Measurements from ENCODE around the gene PCDH9.

The PCDH9 gene

GRCh38 chr13:66578305-66578704 is 651.8 kb downstream of the PCDH9 start:
- no peak for DNase-seq (ENCODE audit: low spot score)

- DNase-seq (ENCODE audit: low spot score) = no peak
These were observed 652.8 kb downstream of the PCDH9 start for GRCh38 chr13:66577358-66577757.

GRCh38 chr13:66576381-66576780 is 653.8 kb downstream of the PCDH9 start:
- no peak for DNase-seq (ENCODE audit: low spot score)

GRCh38 chr13:66574606-66575005 is 655.5 kb downstream of the PCDH9 start:
- DNase-seq (ENCODE audit: low spot score) = no peak

GRCh38 chr13:66567899-66568612 is 662.1 kb downstream of the PCDH9 start:
- DNase-seq (ENCODE audit: low spot score) = no peak

GRCh38 chr13:66565279-66565678 is 664.9 kb downstream of the PCDH9 start:
- no peak for DNase-seq (ENCODE audit: low spot score)

GRCh38 chr13:66563076-66563475 is 667.1 kb downstream of the PCDH9 start:
- DNase-seq (ENCODE audit: low spot score) = no peak

- no peak for DNase-seq (ENCODE audit: low spot score)
These were observed 668.1 kb downstream of the PCDH9 start for GRCh38 chr13:66562054-66562453.

- no peak for DNase-seq (ENCODE audit: low spot score)
These were observed 669.1 kb downstream of the PCDH9 start for GRCh38 chr13:66560991-66561390.

GRCh38 chr13:66560189-66560588 is 669.9 kb downstream of the PCDH9 start:
- DNase-seq (ENCODE audit: low spot score) = no peak

GRCh38 chr13:66559093-66559492 is 671.0 kb downstream of the PCDH9 start:
- DNase-seq (ENCODE audit: low spot score) = no peak

- DNase-seq (ENCODE audit: low spot score) = no peak
These were observed 671.6 kb downstream of the PCDH9 start for GRCh38 chr13:66558506-66558905.

GRCh38 chr13:66557357-66557756 is 672.8 kb downstream of the PCDH9 start:
- no peak for DNase-seq (ENCODE audit: low spot score)

- no peak for DNase-seq (ENCODE audit: low spot score)
These were observed 673.8 kb downstream of the PCDH9 start for GRCh38 chr13:66556306-66556705.

GRCh38 chr13:66553391-66553790 is 676.7 kb downstream of the PCDH9 start:
- DNase-seq (ENCODE audit: low spot score) = no peak

- no peak for DNase-seq (ENCODE audit: low spot score)
These were observed 679.0 kb downstream of the PCDH9 start for GRCh38 chr13:66551128-66551527.

- DNase-seq (ENCODE audit: low spot score) = no peak
These were observed 682.5 kb downstream of the PCDH9 start for GRCh38 chr13:66547685-66548084.

- no peak for DNase-seq (ENCODE audit: low spot score)
These were observed 683.4 kb downstream of the PCDH9 start for GRCh38 chr13:66546534-66547379.

- DNase-seq (ENCODE audit: low spot score) = no peak
These were observed 686.4 kb downstream of the PCDH9 start for GRCh38 chr13:66543780-66544179.

GRCh38 chr13:66537417-66537816 is 692.7 kb downstream of the PCDH9 start:
- no peak for DNase-seq (ENCODE audit: low spot score)

GRCh38 chr13:66536746-66537145 is 693.4 kb downstream of the PCDH9 start:
- DNase-seq (ENCODE audit: low spot score) = no peak

- no peak for DNase-seq (ENCODE audit: low spot score)
These were observed 695.6 kb downstream of the PCDH9 start for GRCh38 chr13:66534561-66534960.

- no peak for DNase-seq (ENCODE audit: low spot score)
These were observed 697.3 kb downstream of the PCDH9 start for GRCh38 chr13:66532845-66533244.

All from SK-N-DZ (cell line).